ENCODE measurements around the gene TNK2.
A peak's percentile ranks its signal among the peaks of the same experiment; 100 is the strongest.

Gene TNK2

GRCh38 chr3:195850857-195851543 is 57.4 kb downstream of the TNK2 start:
- TF ChIP-seq CTCF (IDR thresholded peaks at IDR 0.05; ENCODE audit: low read depth, low read length, missing control alignments) = peak; percentile 100
- peak; percentile 79 for DNase-seq (ENCODE audit: low read depth)
- no peak overlapping the region for H3K4me3 ChIP-seq (ENCODE audit: low read depth, low read length)

GRCh38 chr3:195849322-195850074 is 58.9 kb downstream of the TNK2 start:
- TF ChIP-seq CTCF (IDR thresholded peaks at IDR 0.05; ENCODE audit: low read depth, low read length, missing control alignments) = no peak
- DNase-seq (ENCODE audit: low read depth) = no peak
- no peak overlapping the region for H3K4me3 ChIP-seq (ENCODE audit: low read depth, low read length)

- no peak for DNase-seq (ENCODE audit: low read depth)
- H3K4me3 ChIP-seq (ENCODE audit: low read depth, low read length) = no peak overlapping the region
- no peak for TF ChIP-seq CTCF (IDR thresholded peaks at IDR 0.05; ENCODE audit: low read depth, low read length, missing control alignments)
These were observed 61.0 kb downstream of the TNK2 start for GRCh38 chr3:195847055-195847950.

- no peak for TF ChIP-seq CTCF (IDR thresholded peaks at IDR 0.05; ENCODE audit: low read depth, low read length, missing control alignments)
- no peak overlapping the region for H3K4me3 ChIP-seq (ENCODE audit: low read depth, low read length)
- DNase-seq (ENCODE audit: low read depth) = no peak
These were observed 62.9 kb downstream of the TNK2 start for GRCh38 chr3:195845483-195845882.

- no peak for DNase-seq (ENCODE audit: low read depth)
- no peak for TF ChIP-seq CTCF (IDR thresholded peaks at IDR 0.05; ENCODE audit: low read depth, low read length, missing control alignments)
- no peak overlapping the region for H3K4me3 ChIP-seq (ENCODE audit: low read depth, low read length)
These were observed 63.6 kb downstream of the TNK2 start for GRCh38 chr3:195844671-195845218.

- H3K4me3 ChIP-seq (ENCODE audit: low read depth, low read length) = no peak overlapping the region
- TF ChIP-seq CTCF (IDR thresholded peaks at IDR 0.05; ENCODE audit: low read depth, low read length, missing control alignments) = no peak
- no peak for DNase-seq (ENCODE audit: low read depth)
These were observed 68.9 kb downstream of the TNK2 start for GRCh38 chr3:195839260-195840010.

Data from GM12864 (cell line).